ENCODE measurements around the gene ATP6V0B.

GRCh38 chr1:43994794-43995790, 20.3 kb downstream of the ATP6V0B start:
- peak; percentile 43 for TF ChIP-seq CTCF (IDR thresholded peaks at IDR 0.05)
- TF ChIP-seq ZFX (IDR thresholded peaks at IDR 0.05; ENCODE audit: borderline replicate concordance) = no peak

Data from 22Rv1 (cell line).